OCI-LY3 (cell line): ENCODE measurements around the gene LRPPRC.
A peak's percentile ranks its signal among the peaks of the same experiment; 100 is the strongest.

ENCODE experiments used
- H2AFZ ChIP-seq: fragments of 200-600, 300-600 bp; shearing (Covaris generic); 2 replicates; pipeline ENCODE4 v1.6.0; 2014; ENCODE audit warnings: antibody characterized with exemption, low read depth, low read length
- H3K27ac ChIP-seq: fragments of 200-600, 300-600 bp; sonication (generic); 2 replicates; pipeline ENCODE4 v1.5.1; 2014; ENCODE audit warnings: mild to moderate bottlenecking, low read length, moderate library complexity, mixed read lengths
- H3K27me3 ChIP-seq: fragments of 200-600, 300-600 bp; sonication (generic); 2 replicates; pipeline ENCODE4 v1.6.1; 2014; ENCODE audit warnings: low read depth, low read length, mixed read lengths
- H3K36me3 ChIP-seq: fragments of 200-600, 300-600 bp; sonication (generic); replicated peaks from 2 replicates; pipeline ENCODE3; 2014; ENCODE audit warnings: low read depth, low read length, mixed read lengths
- H3K4me1 ChIP-seq: fragments of 300-600, 200-600 bp; sonication (generic); 2 replicates; pipeline ENCODE4 v1.6.1; 2014; ENCODE audit warnings: low read length, mixed read lengths
- H3K4me2 ChIP-seq: fragments of 200-600, 300-600 bp; sonication (generic); 2 replicates; pipeline ENCODE4 v1.6.1; 2014; ENCODE audit warnings: low read length, mixed read lengths
- H3K4me3 ChIP-seq: fragments of 300-600, 200-600 bp; sonication (generic); 2 replicates; pipeline ENCODE4 v1.5.1; 2014; ENCODE audit warnings: antibody characterized with exemption, mild to moderate bottlenecking, low read length, moderate library complexity
- H3K79me2 ChIP-seq: fragments of 300-600, 200-600 bp; shearing (Covaris generic); 2 replicates; pipeline ENCODE4 v1.6.1; 2014; ENCODE audit warnings: mild to moderate bottlenecking, low read length, mixed read lengths
- H3K9ac ChIP-seq: fragments of 300-600, 200-600 bp; shearing (Covaris generic); 2 replicates; pipeline ENCODE4 v1.6.0; 2014; ENCODE audit warnings: mild to moderate bottlenecking, low read length, moderate library complexity
- H3K9me3 ChIP-seq: fragments of 200-600, 300-600 bp; shearing (Covaris generic); 2 replicates; pipeline ENCODE4 v1.6.1; 2014; ENCODE audit warnings: low read length, mixed read lengths; ENCODE audit not compliant: insufficient read depth
- H4K20me1 ChIP-seq: fragments of 200-600, 300-600 bp; sonication (generic); 2 replicates; pipeline ENCODE4 v1.6.1; 2016; ENCODE audit warnings: low read length, mixed read lengths; ENCODE audit not compliant: insufficient read depth
- CTCF ChIP-seq: fragments of 200-600, 300-600 bp; sonication (generic); IDR thresholded peaks from 2 replicates; pipeline ENCODE4 v1.5.1; 2014; ENCODE audit warnings: antibody characterized with exemption, low read length, low read depth
- EZH2phosphoT487 ChIP-seq: fragments of 200-600 bp; shearing (Covaris generic); IDR thresholded peaks from 2 replicates; pipeline ENCODE4 v1.6.1; 2018; ENCODE audit warnings: antibody characterized with exemption, mixed run types, low read depth

Gene LRPPRC

GRCh38 chr2:43879261-43879660 lies 116.5 kb downstream of the LRPPRC start:
- TF ChIP-seq CTCF, result no peak
- no peak for TF ChIP-seq EZH2phosphoT487
- H2AFZ ChIP-seq, result no peak overlapping the region
- no peaks in the 10 kb centered on the region for H4K20me1 ChIP-seq
- no peaks in the 10 kb centered on the region for H3K36me3 ChIP-seq
- no peaks in the 10 kb centered on the region for H3K4me1 ChIP-seq
- no peaks in the 10 kb centered on the region for H3K9me3 ChIP-seq
- H3K27ac ChIP-seq, result no peak overlapping the region
- no peaks in the 10 kb centered on the region for H3K79me2 ChIP-seq
- H3K4me2 ChIP-seq, result no peak overlapping the region
- no peak overlapping the region for H3K4me3 ChIP-seq
- H3K27me3 ChIP-seq, result no peaks in the 10 kb centered on the region
- H3K9ac ChIP-seq, result no peak overlapping the region

- Histone ChIP-seq H2AFZ (no peak overlapping the region; the same call in 1 of the 2 replicates), H3K4me2 (peak overlapping the region; percentile 54)
Observed at GRCh38 chr2:43877782-43878464, 117.9 kb downstream of the LRPPRC start.

GRCh38 chr2:43874776-43875451 lies 120.9 kb downstream of the LRPPRC start:
- Histone ChIP-seq H2AFZ (no peak overlapping the region), H3K4me1 (no peaks in the 10 kb centered on the region), H3K9me3 (no peaks in the 10 kb centered on the region), H4K20me1 (no peaks in the 10 kb centered on the region), H3K27me3 (peaks cover 5% of the 10 kb centered on the region), H3K27ac (no peak overlapping the region), H3K4me2 (no peak overlapping the region), H3K9ac (no peak overlapping the region), H3K4me3 (no peak overlapping the region), H3K79me2 (no peaks in the 10 kb centered on the region), H3K36me3 (no peaks in the 10 kb centered on the region)
- TF ChIP-seq EZH2phosphoT487 (no peak), CTCF (no peak)

More at GRCh38 chr2:43877782-43878464, 117.9 kb downstream of the LRPPRC start:
- H3K79me2 ChIP-seq, result no peaks in the 10 kb centered on the region
- H3K9ac ChIP-seq, result no peak overlapping the region
- H3K27ac ChIP-seq, result no peak overlapping the region
- no peaks in the 10 kb centered on the region for H3K36me3 ChIP-seq
- H3K27me3 ChIP-seq, result no peaks in the 10 kb centered on the region
- H3K4me3 ChIP-seq, result peak overlapping the region; percentile 46; the same call in 1 of the 2 replicates
- H3K4me1 ChIP-seq, result no peaks in the 10 kb centered on the region
- no peaks in the 10 kb centered on the region for H4K20me1 ChIP-seq
- H3K9me3 ChIP-seq, result no peaks in the 10 kb centered on the region
- TF ChIP-seq CTCF (peak; percentile 97), EZH2phosphoT487 (no peak)

GRCh38 chr2:43872151-43872550 lies 123.6 kb downstream of the LRPPRC start:
- Histone ChIP-seq H3K4me2 (no peak overlapping the region), H3K79me2 (no peaks in the 10 kb centered on the region), H3K9me3 (no peaks in the 10 kb centered on the region), H3K4me1 (no peaks in the 10 kb centered on the region), H3K27ac (no peak overlapping the region), H3K27me3 (peaks cover 18% of the 10 kb centered on the region), H2AFZ (no peak overlapping the region), H4K20me1 (no peaks in the 10 kb centered on the region), H3K9ac (no peak overlapping the region), H3K4me3 (no peak overlapping the region), H3K36me3 (no peaks in the 10 kb centered on the region)
- no peak for TF ChIP-seq EZH2phosphoT487
- TF ChIP-seq CTCF, result no peak
